ENCODE measurements around the gene ADAT1.

DNA sequence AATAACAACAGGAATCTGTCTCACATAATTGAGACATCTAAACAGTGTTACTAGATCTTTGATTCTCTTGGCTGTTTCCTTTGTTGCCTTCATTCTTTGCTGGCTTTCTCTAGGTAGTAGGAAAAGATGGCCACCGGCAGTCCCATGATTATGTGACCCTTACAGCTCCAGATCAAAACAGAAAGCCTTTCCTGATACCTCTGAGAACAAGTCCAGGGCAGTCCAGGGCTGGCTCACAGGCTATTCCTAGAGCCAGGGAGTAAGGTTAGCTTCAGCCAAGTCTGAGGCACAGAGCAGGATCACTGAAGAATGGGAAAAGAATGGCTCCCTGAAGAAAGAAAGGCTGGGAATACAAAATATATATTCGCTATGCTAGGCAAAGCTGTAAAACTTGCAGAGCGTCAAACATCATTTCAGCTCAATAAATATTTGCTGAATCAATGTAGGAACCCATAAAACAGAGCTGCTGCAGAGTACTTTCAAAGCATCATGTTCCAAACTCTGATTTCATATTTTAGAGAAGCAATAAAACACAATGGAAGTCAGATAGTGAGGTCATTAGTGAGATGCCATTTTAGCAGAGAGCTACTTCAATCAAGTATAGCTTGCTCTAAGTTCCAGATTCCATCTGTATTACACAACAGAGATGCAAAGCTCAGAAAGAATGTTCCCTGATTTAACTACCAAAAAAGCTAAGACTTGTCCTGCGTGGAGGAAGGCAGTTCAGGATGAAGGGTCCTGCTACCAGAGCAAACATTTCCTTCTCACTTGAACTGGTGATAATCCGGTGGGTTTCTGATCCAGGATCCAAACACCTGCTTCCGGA is 23.4 kb downstream of the ADAT1 start:
- TF ChIP-seq, protein P1, sequence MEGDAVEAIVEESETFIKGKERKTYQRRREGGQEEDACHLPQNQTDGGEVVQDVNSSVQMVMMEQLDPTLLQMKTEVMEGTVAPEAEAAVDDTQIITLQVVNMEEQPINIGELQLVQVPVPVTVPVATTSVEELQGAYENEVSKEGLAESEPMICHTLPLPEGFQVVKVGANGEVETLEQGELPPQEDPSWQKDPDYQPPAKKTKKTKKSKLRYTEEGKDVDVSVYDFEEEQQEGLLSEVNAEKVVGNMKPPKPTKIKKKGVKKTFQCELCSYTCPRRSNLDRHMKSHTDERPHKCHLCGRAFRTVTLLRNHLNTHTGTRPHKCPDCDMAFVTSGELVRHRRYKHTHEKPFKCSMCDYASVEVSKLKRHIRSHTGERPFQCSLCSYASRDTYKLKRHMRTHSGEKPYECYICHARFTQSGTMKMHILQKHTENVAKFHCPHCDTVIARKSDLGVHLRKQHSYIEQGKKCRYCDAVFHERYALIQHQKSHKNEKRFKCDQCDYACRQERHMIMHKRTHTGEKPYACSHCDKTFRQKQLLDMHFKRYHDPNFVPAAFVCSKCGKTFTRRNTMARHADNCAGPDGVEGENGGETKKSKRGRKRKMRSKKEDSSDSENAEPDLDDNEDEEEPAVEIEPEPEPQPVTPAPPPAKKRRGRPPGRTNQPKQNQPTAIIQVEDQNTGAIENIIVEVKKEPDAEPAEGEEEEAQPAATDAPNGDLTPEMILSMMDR (IDR thresholded peaks at IDR 0.05), result no peak
- TF ChIP-seq POLR2A (IDR thresholded peaks at IDR 0.05), result no peak
